ENCODE measurements around the gene MUCL1. TPM values are rescaled to one million over a fixed set of nuclear protein-coding genes. Genes with fewer than 3 reads are reported as not detected.
A peak's percentile ranks its signal among the peaks of the same experiment; 100 is the strongest.
"Not testable (repeated sequence)": the region's sequence is repeated elsewhere in the genome, so short reads cannot be mapped to it uniquely, and the experiment has no call there.

MUCL1 gene
- total RNA-seq (2014; rRNA removed; shearing (Covaris generic)), result not detected in 2 replicates

- DNase-seq (ENCODE audit: low read depth), result peak; percentile 71
Measured at GRCh38 chr12:54853933-54854538, at the start of gene MUCL1. Gene MUCL1 (plus strand): TSS chr12:54854516. CDS start chr12:54854583, 67 bp downstream.

GRCh38 chr12:54821676-54822075 is 32.6 kb upstream of the MUCL1 start:
- no peak for DNase-seq (ENCODE audit: low read depth)

- no peak for DNase-seq (ENCODE audit: low read depth)
Measured at GRCh38 chr12:54824402-54824801, 29.9 kb upstream of the MUCL1 start.

GRCh38 chr12:54829511-54829910 is 24.8 kb upstream of the MUCL1 start:
- DNase-seq (ENCODE audit: low read depth), result no peak

- no peak for DNase-seq (ENCODE audit: low read depth)
Measured at GRCh38 chr12:54830199-54830598, 24.1 kb upstream of the MUCL1 start.

GRCh38 chr12:54831631-54832030 is 22.7 kb upstream of the MUCL1 start:
- no peak for DNase-seq (ENCODE audit: low read depth)

GRCh38 chr12:54840244-54840865 is 14.0 kb upstream of the MUCL1 start:
- peak; percentile 4 for DNase-seq (ENCODE audit: low read depth)

GRCh38 chr12:54857406-54857805 is 3.1 kb downstream of the MUCL1 start:
- DNase-seq (ENCODE audit: low read depth), result no peak

GRCh38 chr12:54858562-54858961 is 4.2 kb downstream of the MUCL1 start:
- no peak for DNase-seq (ENCODE audit: low read depth)

- DNase-seq (ENCODE audit: low read depth), result no peak
Measured at GRCh38 chr12:54859502-54859901, 5.2 kb downstream of the MUCL1 start.

GRCh38 chr12:54861927-54862326 is 7.6 kb downstream of the MUCL1 start:
- no peak for DNase-seq (ENCODE audit: low read depth)

- DNase-seq (ENCODE audit: low read depth), result no peak
Measured at GRCh38 chr12:54863948-54864618, 9.8 kb downstream of the MUCL1 start.

GRCh38 chr12:54865683-54866324 is 11.5 kb downstream of the MUCL1 start:
- DNase-seq (ENCODE audit: low read depth), result no peak

- no peak for DNase-seq (ENCODE audit: low read depth)
Measured at GRCh38 chr12:54868690-54869089, 14.4 kb downstream of the MUCL1 start.

GRCh38 chr12:54870048-54870447 is 15.7 kb downstream of the MUCL1 start:
- no peak for DNase-seq (ENCODE audit: low read depth)

- DNase-seq (ENCODE audit: low read depth), result no peak
Measured at GRCh38 chr12:54870617-54871016, 16.3 kb downstream of the MUCL1 start.

GRCh38 chr12:54879150-54879549 is 24.8 kb downstream of the MUCL1 start:
- DNase-seq (ENCODE audit: low read depth), result no peak

GRCh38 chr12:54879579-54879978 is 25.3 kb downstream of the MUCL1 start:
- DNase-seq (ENCODE audit: low read depth), result no peak

- no peak for DNase-seq (ENCODE audit: low read depth)
Measured at GRCh38 chr12:54882079-54882478, 27.8 kb downstream of the MUCL1 start.

- not testable (repeated sequence) for DNase-seq (ENCODE audit: low read depth)
Measured at GRCh38 chr12:54882597-54882996, 28.3 kb downstream of the MUCL1 start.

GRCh38 chr12:54888428-54888827 is 34.1 kb downstream of the MUCL1 start:
- not testable (repeated sequence) for DNase-seq (ENCODE audit: low read depth)

- DNase-seq (ENCODE audit: low read depth), result no peak
Measured at GRCh38 chr12:54890339-54890738, 36.0 kb downstream of the MUCL1 start.
